ENCODE measurements around the gene NXT1.

GRCh38 chr20:23361119-23361475, 10.5 kb downstream of the NXT1 start:
- TF ChIP-seq CTCF (IDR thresholded peaks at IDR 0.05; ENCODE audit: borderline replicate concordance, extremely low read depth, low read length, poor library complexity, severe bottlenecking) = no peak
- no peak for TF ChIP-seq EZH2 (IDR thresholded peaks at IDR 0.05; ENCODE audit: borderline replicate concordance, low read depth, low read length, severe bottlenecking)

Data from DND-41 (cell line).